Smooth muscle cell (in vitro differentiated cells): ENCODE results near the gene CFAP69. TPM values are rescaled to one million over a fixed set of nuclear protein-coding genes. Genes with fewer than 3 reads are reported as not detected.

Source experiments
- DNase-seq: peaks from one replicate; lab custom pipeline; 2025; ENCODE audit not compliant: unreplicated experiment; lab: John Stamatoyannopoulos, UW
- H2AFZ ChIP-seq: fragments of 200-600 bp; sonication (generic); 2 replicates; pipeline ENCODE4 v1.6.0; 2016; ENCODE audit warnings: antibody characterized with exemption, low read depth, mild to moderate bottlenecking
- H3F3A ChIP-seq: fragments of 200-600 bp; sonication (generic); 2 replicates; pipeline ENCODE4 v1.6.0; 2017; ENCODE audit warnings: antibody characterized with exemption, low read depth
- H3K27ac ChIP-seq: fragments of 200-600 bp; sonication (generic); 2 replicates; pipeline ENCODE4 v1.5.1; 2016; ENCODE audit warnings: low read depth, mild to moderate bottlenecking
- H3K27me3 ChIP-seq: fragments of 200-600 bp; sonication (generic); 2 replicates; pipeline ENCODE4 v1.6.1; 2016; ENCODE audit warnings: low read depth, mild to moderate bottlenecking
- H3K36me3 ChIP-seq: fragments of 200-600 bp; sonication (generic); 2 replicates; pipeline ENCODE4 v1.5.1; 2016; ENCODE audit warnings: low read depth
- H3K4me1 ChIP-seq: fragments of 200-600 bp; sonication (generic); 2 replicates; pipeline ENCODE4 v1.5.1; 2016; ENCODE audit warnings: low read depth
- H3K4me2 ChIP-seq: fragments of 200-600 bp; sonication (generic); 2 replicates; pipeline ENCODE4 v1.6.0; 2016; ENCODE audit warnings: mild to moderate bottlenecking
- H3K4me3 ChIP-seq: fragments of 200-600 bp; sonication (generic); 2 replicates; pipeline ENCODE4 v1.5.1; 2016; ENCODE audit warnings: mild to moderate bottlenecking
- H3K79me2 ChIP-seq: fragments of 200-600 bp; sonication (generic); 2 replicates; pipeline ENCODE4 v1.6.0; 2016; ENCODE audit warnings: low read depth, mild to moderate bottlenecking
- H3K9ac ChIP-seq: fragments of 200-600 bp; sonication (generic); 2 replicates; pipeline ENCODE4 v1.6.0; 2016; ENCODE audit warnings: low read depth
- H3K9me3 ChIP-seq: fragments of 200-600 bp; sonication (generic); replicated peaks from 2 replicates; pipeline ENCODE4 v1.5.1; 2016; ENCODE audit warnings: low read depth
- H4K20me1 ChIP-seq: fragments of 200-600 bp; sonication (generic); 2 replicates; pipeline ENCODE4 v1.6.0; 2016; ENCODE audit warnings: low read depth
- CTCF ChIP-seq: fragments of 200-600 bp; sonication (generic); IDR thresholded peaks from 2 replicates; pipeline ENCODE4 v1.5.1; 2017; ENCODE audit warnings: borderline replicate concordance, mild to moderate bottlenecking, antibody characterized with exemption; ENCODE audit not compliant: insufficient read depth, poor library complexity, severe bottlenecking
- WGBS: methylation state at CpG from one replicate; pipeline ENCODE4 v1.1.7; 2016; ENCODE audit warnings: low lambda C conversion rate; 5-methylcytosine and 5-hydroxymethylcytosine counted together
- polyA plus RNA-seq: library from polyadenylated mRNA; unstranded; fragments of >200 nt; fragmentation: Nextera tagmentation; extraction: Ambion mirVana; gene quantifications from 2 replicates; pipeline ENCODE4 v1.2.1, GENCODE V29; 2016
- total RNA-seq: library from RNA; depleted of rRNA; stranded (reverse); fragments of >200 nt; gene quantifications from 2 replicates; pipeline ENCODE4 v1.2.3, GENCODE V29; 2014

Gene CFAP69
- total and polyA plus RNA-seq, 2 experiments from 2014 or later: 0.97 to 8.7 TPM

DNA sequence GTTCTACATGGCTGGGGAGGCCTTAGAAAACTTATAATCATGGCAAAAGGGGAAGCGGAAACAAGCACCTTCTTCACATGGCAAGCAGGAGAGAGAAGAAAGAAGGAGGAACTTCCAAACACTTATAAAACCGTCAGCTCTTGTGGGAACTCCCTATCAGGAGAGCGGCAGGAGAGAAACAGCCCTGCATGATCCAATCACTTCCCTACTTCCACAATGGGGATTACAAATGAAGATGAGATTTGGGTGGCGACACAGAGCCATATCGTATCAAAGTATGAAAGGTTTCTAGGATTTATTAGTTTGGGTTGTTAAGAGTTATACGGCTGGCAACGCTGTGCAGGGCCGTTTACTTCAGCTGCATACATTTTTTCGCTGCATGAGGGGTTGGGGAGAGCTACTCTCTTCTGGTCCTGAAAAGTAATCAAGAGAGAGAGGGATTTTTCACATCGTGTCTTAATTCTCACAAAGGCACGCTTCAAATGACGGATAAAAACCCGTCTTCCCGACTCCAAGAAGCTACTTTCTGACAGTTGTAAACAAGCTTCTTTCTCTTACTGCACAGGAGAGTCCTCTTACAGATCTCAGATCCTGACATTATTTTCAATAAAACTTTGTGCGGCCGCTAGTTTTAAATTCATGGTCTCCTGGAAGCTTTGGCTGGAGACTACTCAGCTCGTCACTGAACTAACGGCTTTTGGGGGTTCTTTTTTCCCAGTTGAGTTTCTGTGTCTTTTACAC is 100.8 kb downstream of the CFAP69 start:
- Histone ChIP-seq H4K20me1 (no peaks in the 10 kb centered on the region), H3K9me3 (no peaks in the 10 kb centered on the region), H3K4me3 (peak overlapping the region; percentile 89), H3K79me2 (peaks cover 37% of the 10 kb centered on the region), H3F3A (no peaks in the 10 kb centered on the region), H3K4me1 (peaks cover 6% of the 10 kb centered on the region), H3K9ac (peak overlapping the region; percentile 95), H3K4me2 (peak overlapping the region; percentile 98), H2AFZ (peak overlapping the region; percentile 97), H3K27ac (peak overlapping the region; percentile 86), H3K36me3 (no peaks in the 10 kb centered on the region), H3K27me3 (no peaks in the 10 kb centered on the region)
- WGBS: 10% methylated on average over 18 of the region's 18 CpGs
- no peak for DNase-seq
- TF ChIP-seq CTCF: no peak

DNA sequence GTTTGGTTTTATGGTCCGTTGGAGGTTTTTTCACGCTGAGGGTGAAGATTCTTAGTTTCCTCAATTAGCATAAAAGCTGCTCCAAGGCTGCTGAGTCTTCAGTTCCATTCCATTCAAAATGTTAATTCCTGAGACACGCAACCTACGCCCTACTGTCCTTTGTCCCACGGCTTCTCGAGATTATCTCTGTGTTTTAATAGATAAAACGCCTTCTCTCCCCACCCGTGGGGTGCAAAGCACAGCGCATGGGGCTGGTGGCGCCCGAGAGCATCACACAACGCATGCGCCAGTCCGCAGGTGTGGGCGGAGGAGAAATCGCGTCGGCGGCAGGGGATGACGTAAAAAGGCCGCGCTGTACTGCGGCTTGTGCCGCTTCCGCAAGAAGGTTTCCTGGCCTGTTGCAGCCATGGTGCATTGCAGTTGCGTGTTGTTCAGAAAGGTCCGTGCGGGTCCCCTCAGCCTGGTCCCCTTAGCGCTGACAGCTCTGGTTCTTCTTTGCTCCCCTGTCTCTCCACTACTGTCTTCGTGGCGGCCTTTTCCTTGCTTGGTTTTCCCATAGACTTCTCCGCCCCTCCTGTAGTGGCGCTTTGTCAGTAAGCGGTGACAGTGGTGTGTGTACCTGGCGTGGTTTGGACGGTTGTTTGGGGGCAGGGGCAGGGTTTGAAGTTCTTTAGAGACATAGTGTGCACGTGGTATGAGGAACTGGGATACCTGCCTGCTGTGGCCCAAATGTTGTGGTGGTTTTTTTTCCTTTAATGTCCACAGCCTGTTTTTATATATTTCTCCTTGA is 101.6 kb downstream of the CFAP69 start, which contains the start of gene GTPBP10:
TSS of gene GTPBP10 (plus strand) at position 381 of the 790 bp plus-strand sequence. CDS start at position 407, 26 bp downstream.
- Histone ChIP-seq H4K20me1 (no peaks in the 10 kb centered on the region), H3K9me3 (no peaks in the 10 kb centered on the region), H2AFZ (peak within 1 kb of the TSS; percentile 97), H3K27me3 (no peaks in the 10 kb centered on the region), H3K4me1 (peaks cover 6% of the 10 kb centered on the region), H3K27ac (peak within 1 kb of the TSS; percentile 86), H3K79me2 (peaks cover 44% of the 10 kb centered on the region), H3K36me3 (no peaks in the 10 kb centered on the region), H3K9ac (peak within 1 kb of the TSS; percentile 95), H3K4me2 (peak within 1 kb of the TSS; percentile 98), H3F3A (no peaks in the 10 kb centered on the region), H3K4me3 (peak within 1 kb of the TSS; percentile 89)
- WGBS: under 1% methylated on average over 37 of the region's 37 CpGs
- TF ChIP-seq CTCF: peak; percentile 35
- DNase-seq: peak; percentile 78

- Histone ChIP-seq H3K9ac (no peak overlapping the region), H3K27ac (no peak overlapping the region), H3K27me3 (no peaks in the 10 kb centered on the region), H3F3A (no peaks in the 10 kb centered on the region), H3K4me3 (peak overlapping the region; percentile 89), H3K9me3 (no peaks in the 10 kb centered on the region), H3K4me1 (peaks cover 6% of the 10 kb centered on the region), H3K36me3 (no peaks in the 10 kb centered on the region), H4K20me1 (peaks cover 6% of the 10 kb centered on the region), H3K4me2 (peak overlapping the region; percentile 98), H2AFZ (no peak overlapping the region), H3K79me2 (peaks cover 52% of the 10 kb centered on the region)
- WGBS: 98% methylated on average over 4 of the region's 4 CpGs
- no peak for DNase-seq
- no peak for TF ChIP-seq CTCF
Measured at GRCh38 chr7:90347759-90348158, 102.8 kb downstream of the CFAP69 start.
